ENCODE data around the gene GPR4.

The GPR4 gene

GRCh38 chr19:45601524-45602374, at the start of gene GPR4:
Gene GPR4, minus strand, starts transcription at chr19:45602212. Its CDS starts 10,346 bp downstream, at chr19:45591866.
- H3K4me3 ChIP-seq (ENCODE audit: low read length), result peak within 1 kb of the TSS; percentile 42
- H3K36me3 ChIP-seq (ENCODE audit: control insufficient read depth, insufficient read depth, low read length), result no peaks in the 10 kb centered on the region
- H3K4me1 ChIP-seq (ENCODE audit: control insufficient read depth, insufficient read depth, low read length), result no peaks in the 10 kb centered on the region
- peaks cover 30% of the 10 kb centered on the region for H3K27me3 ChIP-seq (ENCODE audit: control insufficient read depth, insufficient read depth, low read length)
- H3K27ac ChIP-seq (ENCODE audit: low read depth, low read length), result no peak within 1 kb of the TSS
- H3K9ac ChIP-seq (ENCODE audit: low read length), result no peak within 1 kb of the TSS

GRCh38 chr19:45650722-45651121, 48.7 kb upstream of the GPR4 start:
- Histone ChIP-seq H3K27me3 (ENCODE audit: control insufficient read depth, insufficient read depth, low read length) (no peaks in the 10 kb centered on the region), H3K4me1 (ENCODE audit: control insufficient read depth, insufficient read depth, low read length) (no peaks in the 10 kb centered on the region), H3K36me3 (ENCODE audit: control insufficient read depth, insufficient read depth, low read length) (no peaks in the 10 kb centered on the region), H3K4me3 (ENCODE audit: low read length) (no peak overlapping the region), H3K27ac (ENCODE audit: low read depth, low read length) (no peak overlapping the region), H3K9ac (ENCODE audit: low read length) (no peak overlapping the region)

GRCh38 chr19:45646345-45646698, 44.3 kb upstream of the GPR4 start:
- Histone ChIP-seq H3K27me3 (ENCODE audit: control insufficient read depth, insufficient read depth, low read length) (peaks cover 9% of the 10 kb centered on the region), H3K27ac (ENCODE audit: low read depth, low read length) (no peak overlapping the region), H3K36me3 (ENCODE audit: control insufficient read depth, insufficient read depth, low read length) (no peaks in the 10 kb centered on the region), H3K4me3 (ENCODE audit: low read length) (no peak overlapping the region), H3K9ac (ENCODE audit: low read length) (no peak overlapping the region), H3K4me1 (ENCODE audit: control insufficient read depth, insufficient read depth, low read length) (peaks cover 3% of the 10 kb centered on the region)

- Histone ChIP-seq H3K36me3 (ENCODE audit: control insufficient read depth, insufficient read depth, low read length) (no peaks in the 10 kb centered on the region), H3K4me3 (ENCODE audit: low read length) (peak overlapping the region; percentile 32), H3K27ac (ENCODE audit: low read depth, low read length) (no peak overlapping the region), H3K4me1 (ENCODE audit: control insufficient read depth, insufficient read depth, low read length) (peaks cover 3% of the 10 kb centered on the region), H3K9ac (ENCODE audit: low read length) (no peak overlapping the region), H3K27me3 (ENCODE audit: control insufficient read depth, insufficient read depth, low read length) (peaks cover 9% of the 10 kb centered on the region)
These were observed 43.8 kb upstream of the GPR4 start for GRCh38 chr19:45645631-45646344.

DNA sequence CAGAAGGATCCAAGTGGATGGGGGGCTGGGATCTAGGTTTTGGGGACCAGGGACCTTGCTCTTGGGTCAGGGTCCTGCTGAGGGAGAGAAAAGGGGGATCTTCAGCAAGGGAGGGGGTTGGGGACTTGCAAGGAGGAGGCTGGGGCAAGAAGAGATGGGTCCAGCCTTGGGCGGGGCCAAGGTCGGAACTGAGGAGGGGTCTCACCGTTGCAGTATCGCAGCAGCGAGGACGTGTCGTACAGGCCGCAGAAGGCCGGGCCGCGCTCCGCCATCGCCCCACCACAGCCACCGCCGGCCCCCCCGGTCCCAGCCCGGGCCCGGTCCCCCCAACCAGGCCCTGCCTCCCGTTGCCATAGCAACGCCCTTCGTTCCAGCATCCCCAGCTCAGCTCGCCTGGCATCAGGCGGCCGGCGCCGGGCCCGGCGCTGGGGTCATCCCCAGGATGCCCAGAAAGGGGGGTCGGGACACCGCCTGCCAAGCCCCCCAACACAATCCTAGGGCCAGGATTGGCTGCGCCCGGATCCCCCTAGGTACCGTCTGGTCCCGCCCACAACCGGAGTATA, 43.1 kb upstream of the GPR4 start:
- peaks cover 3% of the 10 kb centered on the region for H3K4me1 ChIP-seq (ENCODE audit: control insufficient read depth, insufficient read depth, low read length)
- peak overlapping the region; percentile 32 for H3K4me3 ChIP-seq (ENCODE audit: low read length)
- no peak overlapping the region for H3K9ac ChIP-seq (ENCODE audit: low read length)
- H3K36me3 ChIP-seq (ENCODE audit: control insufficient read depth, insufficient read depth, low read length), result no peaks in the 10 kb centered on the region
- H3K27me3 ChIP-seq (ENCODE audit: control insufficient read depth, insufficient read depth, low read length), result peaks cover 9% of the 10 kb centered on the region
- H3K27ac ChIP-seq (ENCODE audit: low read depth, low read length), result no peak overlapping the region

DNA sequence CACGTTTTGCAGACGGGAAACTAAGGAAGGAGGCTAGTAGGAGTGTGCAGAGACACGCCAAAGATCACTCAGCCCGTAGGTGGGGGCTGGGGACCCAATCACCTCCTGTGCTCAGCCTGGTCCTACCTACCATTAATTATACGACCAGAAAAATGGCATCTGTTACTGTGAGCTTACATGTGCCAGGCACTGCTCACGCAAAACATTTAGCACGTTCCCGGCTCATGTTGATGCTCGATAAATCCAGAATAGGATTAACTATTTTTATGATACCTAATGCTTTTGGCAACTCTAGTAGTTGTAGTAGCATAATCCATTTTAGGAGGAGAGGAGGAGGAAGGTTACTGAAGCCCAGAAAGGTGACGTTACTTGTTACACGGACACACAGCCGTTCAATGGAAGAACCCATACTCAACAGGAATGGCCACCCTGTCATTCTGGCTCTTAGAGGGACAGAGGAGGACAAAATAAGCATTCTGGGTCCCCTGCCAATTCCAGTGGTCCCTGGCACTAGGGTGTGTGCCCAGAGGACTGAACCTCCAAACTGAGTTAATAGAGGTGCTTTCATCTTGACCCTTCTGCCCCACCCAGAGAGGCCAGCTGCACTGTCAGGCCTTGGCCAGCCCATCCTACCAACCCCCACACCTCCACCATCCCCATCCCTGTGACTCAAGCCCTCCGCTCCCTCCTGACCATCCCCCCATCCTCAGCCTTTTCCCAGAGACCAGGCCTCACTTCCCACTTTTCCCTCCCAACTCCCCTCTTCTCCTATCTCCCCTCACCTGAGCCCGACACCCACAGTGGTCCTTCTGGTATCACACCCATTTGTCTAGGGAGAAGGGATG, 42.1 kb upstream of the GPR4 start:
- no peak overlapping the region for H3K4me3 ChIP-seq (ENCODE audit: low read length)
- no peaks in the 10 kb centered on the region for H3K36me3 ChIP-seq (ENCODE audit: control insufficient read depth, insufficient read depth, low read length)
- no peak overlapping the region for H3K27ac ChIP-seq (ENCODE audit: low read depth, low read length)
- peaks cover 9% of the 10 kb centered on the region for H3K27me3 ChIP-seq (ENCODE audit: control insufficient read depth, insufficient read depth, low read length)
- H3K9ac ChIP-seq (ENCODE audit: low read length), result no peak overlapping the region
- peaks cover 3% of the 10 kb centered on the region for H3K4me1 ChIP-seq (ENCODE audit: control insufficient read depth, insufficient read depth, low read length)

DNA sequence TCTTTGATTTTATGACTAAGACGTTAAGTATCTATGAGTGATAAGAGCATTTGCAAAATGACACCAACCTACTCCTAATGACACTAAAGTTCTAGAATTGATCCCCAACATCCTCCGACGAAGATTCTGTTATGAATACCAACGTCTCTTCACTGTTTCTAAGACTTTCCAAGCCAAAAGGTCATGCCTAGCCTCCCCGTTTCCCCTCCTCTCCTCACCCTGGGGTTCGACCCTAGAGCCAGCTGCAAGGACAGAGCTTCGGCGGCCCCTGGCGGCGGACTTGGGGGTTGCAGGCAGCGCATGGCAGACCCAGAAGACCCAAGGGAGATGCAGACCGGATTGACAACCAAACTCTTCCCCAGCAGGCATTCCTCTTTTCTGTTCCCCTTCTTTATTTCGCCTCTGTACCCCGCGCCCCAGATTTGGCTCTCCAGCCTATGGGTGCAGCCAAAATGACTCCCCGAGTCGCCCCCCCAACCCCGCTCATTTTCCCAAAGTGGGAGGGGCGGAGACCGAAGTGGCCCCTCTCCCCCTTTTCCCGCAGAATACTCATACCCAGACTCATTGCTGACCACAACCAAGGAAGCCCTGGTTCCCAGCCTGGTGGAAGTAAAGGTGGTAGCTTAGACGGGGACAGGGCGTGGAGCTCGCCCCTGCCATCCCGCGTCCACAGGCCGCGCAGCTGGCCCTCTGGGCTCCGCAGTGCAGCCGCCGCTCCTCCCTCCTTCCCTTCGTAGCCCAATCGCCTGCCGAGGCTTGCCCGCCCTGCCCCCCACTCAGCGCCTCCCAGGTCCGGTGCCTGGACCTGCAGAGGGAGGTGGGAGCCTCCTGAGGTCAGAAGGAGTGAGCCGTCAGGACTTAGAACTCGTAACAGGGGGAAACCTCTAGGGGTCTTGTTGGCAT, 41.3 kb upstream of the GPR4 start:
- Histone ChIP-seq H3K4me3 (ENCODE audit: low read length) (no peak overlapping the region), H3K27me3 (ENCODE audit: control insufficient read depth, insufficient read depth, low read length) (peaks cover 9% of the 10 kb centered on the region), H3K36me3 (ENCODE audit: control insufficient read depth, insufficient read depth, low read length) (no peaks in the 10 kb centered on the region), H3K27ac (ENCODE audit: low read depth, low read length) (no peak overlapping the region), H3K9ac (ENCODE audit: low read length) (no peak overlapping the region), H3K4me1 (ENCODE audit: control insufficient read depth, insufficient read depth, low read length) (peaks cover 3% of the 10 kb centered on the region)

DNA sequence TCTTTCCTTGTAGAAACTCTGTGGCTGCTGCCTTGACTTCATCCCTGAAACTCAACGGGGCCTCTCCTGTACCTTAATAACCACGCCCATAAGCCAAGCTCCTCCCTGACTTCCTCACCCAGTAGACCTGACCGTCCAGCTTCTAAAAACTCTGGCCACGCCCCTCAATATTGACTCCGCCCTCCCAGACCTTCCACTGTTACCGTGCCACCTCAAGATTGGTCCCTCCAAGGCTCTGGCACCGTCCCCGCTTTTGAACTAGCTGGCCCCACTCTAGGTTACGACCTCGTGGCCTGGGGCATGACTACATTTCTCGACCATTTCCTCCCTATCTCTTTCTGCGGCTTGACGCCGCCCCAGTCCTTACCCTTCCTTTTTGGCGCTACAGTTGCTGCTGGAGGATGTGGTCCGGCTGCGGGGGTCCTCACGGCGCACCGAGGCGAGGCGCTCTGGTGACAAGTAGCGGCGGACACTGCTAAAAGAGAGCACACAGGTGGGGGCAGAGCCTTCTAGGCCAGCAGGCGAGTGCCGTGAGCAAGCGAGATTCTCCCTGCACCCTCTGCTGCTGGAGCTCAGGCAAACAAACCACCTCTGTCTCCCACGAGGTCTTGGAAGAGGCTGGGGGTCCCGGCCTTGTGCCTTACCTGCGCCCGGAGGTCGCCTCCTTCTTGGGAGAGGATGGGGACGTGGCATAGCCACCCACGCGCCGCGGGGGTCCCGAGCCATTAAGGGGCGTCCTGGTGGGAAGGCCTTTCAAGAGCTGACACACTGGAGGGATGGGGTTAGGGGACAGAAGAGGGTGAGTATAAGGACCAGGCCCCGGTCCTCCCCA, 39.5 kb upstream of the GPR4 start:
- H3K36me3 ChIP-seq (ENCODE audit: control insufficient read depth, insufficient read depth, low read length), result no peaks in the 10 kb centered on the region
- H3K9ac ChIP-seq (ENCODE audit: low read length), result no peak overlapping the region
- H3K27me3 ChIP-seq (ENCODE audit: control insufficient read depth, insufficient read depth, low read length), result peaks cover 9% of the 10 kb centered on the region
- peaks cover 3% of the 10 kb centered on the region for H3K4me1 ChIP-seq (ENCODE audit: control insufficient read depth, insufficient read depth, low read length)
- no peak overlapping the region for H3K27ac ChIP-seq (ENCODE audit: low read depth, low read length)
- peak overlapping the region; percentile 40 for H3K4me3 ChIP-seq (ENCODE audit: low read length)

GRCh38 chr19:45640849-45641273, 38.8 kb upstream of the GPR4 start:
- H3K9ac ChIP-seq (ENCODE audit: low read length), result no peak overlapping the region
- H3K27me3 ChIP-seq (ENCODE audit: control insufficient read depth, insufficient read depth, low read length), result peaks cover 9% of the 10 kb centered on the region
- H3K4me1 ChIP-seq (ENCODE audit: control insufficient read depth, insufficient read depth, low read length), result peaks cover 3% of the 10 kb centered on the region
- H3K4me3 ChIP-seq (ENCODE audit: low read length), result no peak overlapping the region
- H3K27ac ChIP-seq (ENCODE audit: low read depth, low read length), result no peak overlapping the region
- H3K36me3 ChIP-seq (ENCODE audit: control insufficient read depth, insufficient read depth, low read length), result no peaks in the 10 kb centered on the region

DNA sequence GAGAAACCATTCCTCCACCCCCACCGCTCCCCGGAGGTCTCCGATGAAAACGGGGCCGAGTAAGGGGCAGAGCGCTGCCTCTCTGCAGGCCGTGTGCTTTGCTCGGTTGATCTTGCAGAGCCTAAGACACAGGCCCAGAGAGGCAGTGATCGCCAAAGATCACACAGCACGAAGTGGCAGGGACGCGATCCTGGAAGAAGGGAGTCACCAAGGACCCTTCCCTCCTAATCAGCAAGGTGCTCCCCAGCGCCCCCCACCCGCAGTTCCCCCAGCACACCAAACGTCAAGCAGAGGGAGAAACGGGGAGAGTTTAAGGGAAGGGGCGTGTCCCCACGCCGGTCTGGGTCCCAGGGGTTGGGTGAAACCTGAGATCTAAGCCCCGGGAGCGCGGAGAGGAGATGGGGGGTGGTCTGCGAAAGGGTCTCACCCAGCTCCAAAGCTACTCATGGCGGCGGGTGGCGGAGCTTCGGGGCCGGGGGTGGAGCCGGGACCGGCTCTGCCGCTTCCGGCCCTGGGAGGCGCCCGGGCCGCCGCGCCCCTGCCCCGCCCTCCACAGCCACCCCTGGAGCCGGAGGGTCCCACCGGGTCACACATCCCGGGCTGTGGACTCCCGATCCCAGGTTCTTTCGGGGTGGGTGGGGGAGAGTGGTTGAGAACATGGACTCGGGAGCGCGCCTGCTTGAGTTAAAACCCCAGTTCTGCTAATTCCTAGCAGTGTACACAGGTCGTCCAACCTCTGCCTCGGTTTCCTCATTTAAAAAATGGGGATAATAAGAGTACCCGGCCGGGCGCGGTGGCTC, 37.1 kb upstream of the GPR4 start, which contains the start of gene EML2:
Gene EML2, minus strand, starts transcription at position 468 of the 800 bp plus-strand sequence. Its CDS starts 21 bp downstream, at position 447.
- no peaks in the 10 kb centered on the region for H3K27me3 ChIP-seq (ENCODE audit: control insufficient read depth, insufficient read depth, low read length)
- peaks cover 3% of the 10 kb centered on the region for H3K4me1 ChIP-seq (ENCODE audit: control insufficient read depth, insufficient read depth, low read length)
- peak within 1 kb of the TSS; percentile 35 for H3K9ac ChIP-seq (ENCODE audit: low read length)
- H3K27ac ChIP-seq (ENCODE audit: low read depth, low read length), result no peak within 1 kb of the TSS
- no peaks in the 10 kb centered on the region for H3K36me3 ChIP-seq (ENCODE audit: control insufficient read depth, insufficient read depth, low read length)
- peak within 1 kb of the TSS; percentile 77 for H3K4me3 ChIP-seq (ENCODE audit: low read length)
